Gastrocnemius medialis (tissue), 4 donors: ENCODE data around the gene NR6A1. TPM values are rescaled to one million over a fixed set of nuclear protein-coding genes. Genes with fewer than 3 reads are reported as not detected.

Source experiments
- ATAC-seq, 2 donors: fragments of 150-250 bp; one replicate each; pipeline ENCODE4 v1.9.1; 2016
- DNase-seq, 2 donors: peaks; one replicate each; pipeline ENCODE4 v3.0.0-alpha.2; 2019
- H3K27ac ChIP-seq, 4 donors: fragments of 200-600 bp; sonication (generic); 1 replicate in 1 of 4; 2 replicates in 3 of 4; pipeline ENCODE4 v1.5.1; 2016 to 2018; ENCODE audit warnings: mild to moderate bottlenecking in 2 of 4, moderate library complexity in 1 of 4
- H3K27me3 ChIP-seq, 3 donors: fragments of 200-600 bp; sonication (generic) in 2 of 3; 1 replicate in 1 of 3; 2 replicates in 2 of 3; pipeline versions ENCODE4 v1.5.1 to v1.6.0; 2016 to 2019; ENCODE audit warnings: mild to moderate bottlenecking in 1 of 3, moderate library complexity in 1 of 3
- H3K36me3 ChIP-seq, 2 donors: fragments of 200-600 bp; sonication (generic) in 1 of 2; one replicate each; pipeline ENCODE4 v1.5.1; 2017 to 2018
- H3K4me1 ChIP-seq, 2 donors: fragments of 200-600 bp; sonication (generic) in 1 of 2; one replicate each; pipeline ENCODE4 v1.5.1; 2016 to 2017; ENCODE audit warnings: mild to moderate bottlenecking in 2 of 2
- H3K4me3 ChIP-seq, 4 donors: fragments of 200-600 bp; sonication (generic) in 3 of 4; 1 replicate in 1 of 4; 2 replicates in 3 of 4; pipeline ENCODE4 v1.5.1; 2016 to 2019; ENCODE audit warnings: mild to moderate bottlenecking in 2 of 4
- H3K9me3 ChIP-seq, 3 donors: fragments of 200-600 bp; sonication (generic) in 2 of 3; 1 replicate in 1 of 3; 2 replicates in 2 of 3; pipeline ENCODE4 v1.5.1; 2016 to 2019
- CTCF ChIP-seq, 5 experiments: fragments of 450-650 bp in 3 of 5; fragments of 200-600 bp in 2 of 5; sonication (generic) in 2 of 5; IDR thresholded peaks in 4 of 5; conservative IDR thresholded peaks in 1 of 5; 1 replicate in 4 of 5; 2 replicates in 1 of 5; pipeline ENCODE4 v1.5.1; 2016 to 2019; ENCODE audit warnings: antibody characterized with exemption in 5 of 5, mild to moderate bottlenecking in 3 of 5, moderate library complexity in 3 of 5
- POLR2A ChIP-seq, 2 donors: fragments of 450-650 bp; IDR thresholded peaks; one replicate each; pipeline ENCODE4 v1.6.1; 2017; ENCODE audit warnings: antibody characterized with exemption in 2 of 2, mild to moderate bottlenecking in 2 of 2, moderate library complexity in 2 of 2
- in situ Hi-C, 4 donors: fragments of 200-750 bp; cut with MboI; loops; one replicate each; pipeline versions ENCODE4 v1.15.0 to v1.8.0; 2017; ENCODE audit warnings: low sequenced_read_pairs in 4 of 4
- intact Hi-C: fragments of 100-400 bp; cut with DNase I; formaldehyde crosslinking; loops from one replicate; pipeline ENCODE4 v1.15.1; 2023; ENCODE audit warnings: low total_unique reads
- total RNA-seq, 4 donors: library from RNA; depleted of rRNA; stranded (reverse); fragments of >200 nt; gene quantifications; one replicate each; pipeline versions ENCODE4 v1.1.0 to v1.2.3, GENCODE V29; 2016

The NR6A1 gene
- total RNA-seq, 4 donors from 2014 or later: 0.58 to 5.6 (median 2.1) TPM

- no peak for ATAC-seq
Measured at GRCh38 chr9:124569942-124570341, 201.2 kb downstream of the NR6A1 start.

GRCh38 chr9:124567362-124567761, 203.7 kb downstream of the NR6A1 start:
- no peak for ATAC-seq
- in situ Hi-C loops: no loop called here
- H3K27ac ChIP-seq: no peak overlapping the region
- intact Hi-C loops: no loop called here
- peaks cover 0 to 4% of the 10 kb centered on the region in 2 donors for H3K4me1 ChIP-seq
- no peaks in the 10 kb centered on the region for H3K27me3 ChIP-seq
- no peak for DNase-seq
- H3K9me3 ChIP-seq: no peaks in the 10 kb centered on the region
- TF ChIP-seq POLR2A (IDR thresholded peaks at IDR 0.05) (no peak), CTCF (IDR thresholded peaks at IDR 0.05 in 4 of 5, conservative IDR thresholded peaks at IDR 0.05 in 1 of 5) (no peak)
- no peaks in the 10 kb centered on the region for H3K36me3 ChIP-seq
- H3K4me3 ChIP-seq: no peak overlapping the region

More at GRCh38 chr9:124569942-124570341, 201.2 kb downstream of the NR6A1 start:
- H3K36me3 ChIP-seq: no peaks in the 10 kb centered on the region
- H3K9me3 ChIP-seq: no peaks in the 10 kb centered on the region
- no peak for TF ChIP-seq POLR2A (IDR thresholded peaks at IDR 0.05)
- TF ChIP-seq CTCF (IDR thresholded peaks at IDR 0.05 in 4 of 5, conservative IDR thresholded peaks at IDR 0.05 in 1 of 5): no peak
- H3K4me3 ChIP-seq: no peak overlapping the region
- H3K27ac ChIP-seq: no peak overlapping the region
- H3K4me1 ChIP-seq: no peaks in the 10 kb centered on the region
- intact Hi-C loops (no loop called here), in situ Hi-C loops (no loop called here)
- no peaks in the 10 kb centered on the region for H3K27me3 ChIP-seq
- no peak for DNase-seq

- no peak overlapping the region for H3K4me3 ChIP-seq
- TF ChIP-seq CTCF (IDR thresholded peaks at IDR 0.05 in 4 of 5, conservative IDR thresholded peaks at IDR 0.05 in 1 of 5) (no peak), POLR2A (IDR thresholded peaks at IDR 0.05) (no peak)
- intact Hi-C loops: no loop called here
- no peaks in the 10 kb centered on the region for H3K27me3 ChIP-seq
- H3K9me3 ChIP-seq: no peaks in the 10 kb centered on the region
- ATAC-seq (no peak), DNase-seq (no peak)
- in situ Hi-C loops: no loop called here
- no peaks in the 10 kb centered on the region for H3K36me3 ChIP-seq
- peaks cover 6 to 10% of the 10 kb centered on the region in 2 donors for H3K4me1 ChIP-seq
- no peak overlapping the region for H3K27ac ChIP-seq
Measured at GRCh38 chr9:124562328-124562727, 208.8 kb downstream of the NR6A1 start.

- in situ Hi-C loops: no loop called here
- H3K36me3 ChIP-seq: no peaks in the 10 kb centered on the region
- no peak overlapping the region for H3K27ac ChIP-seq
- TF ChIP-seq CTCF (IDR thresholded peaks at IDR 0.05 in 4 of 5, conservative IDR thresholded peaks at IDR 0.05 in 1 of 5) (no peak), POLR2A (IDR thresholded peaks at IDR 0.05) (no peak)
- H3K4me1 ChIP-seq: peaks cover 6 to 10% of the 10 kb centered on the region in 2 donors
- ATAC-seq: no peak
- no peak for DNase-seq
- H3K27me3 ChIP-seq: no peaks in the 10 kb centered on the region
- intact Hi-C loops: no loop called here
- no peaks in the 10 kb centered on the region for H3K9me3 ChIP-seq
- H3K4me3 ChIP-seq: no peak overlapping the region
Measured at GRCh38 chr9:124559871-124560270, 211.2 kb downstream of the NR6A1 start.
